GM12864 (cell line): ENCODE data around the gene CDX2.

Experiments
- DNase-seq: peaks from one replicate; pipeline ENCODE4 v3.0.0-alpha.2; 2011; ENCODE audit warnings: low read depth
- H3K4me3 ChIP-seq: 2 replicates; pipeline ENCODE4 v1.5.1; 2011; ENCODE audit warnings: mild to moderate bottlenecking, low read depth, low read length, control low read depth
- TF ChIP-seq, protein P1 (sequence below): IDR thresholded peaks from 2 replicates; pipeline ENCODE4 v1.5.1; 2011; ENCODE audit warnings: low read depth, mild to moderate bottlenecking, moderate library complexity, low read length, control low read depth, inconsistent platforms; ENCODE audit errors: missing control alignments

Gene CDX2

DNA sequence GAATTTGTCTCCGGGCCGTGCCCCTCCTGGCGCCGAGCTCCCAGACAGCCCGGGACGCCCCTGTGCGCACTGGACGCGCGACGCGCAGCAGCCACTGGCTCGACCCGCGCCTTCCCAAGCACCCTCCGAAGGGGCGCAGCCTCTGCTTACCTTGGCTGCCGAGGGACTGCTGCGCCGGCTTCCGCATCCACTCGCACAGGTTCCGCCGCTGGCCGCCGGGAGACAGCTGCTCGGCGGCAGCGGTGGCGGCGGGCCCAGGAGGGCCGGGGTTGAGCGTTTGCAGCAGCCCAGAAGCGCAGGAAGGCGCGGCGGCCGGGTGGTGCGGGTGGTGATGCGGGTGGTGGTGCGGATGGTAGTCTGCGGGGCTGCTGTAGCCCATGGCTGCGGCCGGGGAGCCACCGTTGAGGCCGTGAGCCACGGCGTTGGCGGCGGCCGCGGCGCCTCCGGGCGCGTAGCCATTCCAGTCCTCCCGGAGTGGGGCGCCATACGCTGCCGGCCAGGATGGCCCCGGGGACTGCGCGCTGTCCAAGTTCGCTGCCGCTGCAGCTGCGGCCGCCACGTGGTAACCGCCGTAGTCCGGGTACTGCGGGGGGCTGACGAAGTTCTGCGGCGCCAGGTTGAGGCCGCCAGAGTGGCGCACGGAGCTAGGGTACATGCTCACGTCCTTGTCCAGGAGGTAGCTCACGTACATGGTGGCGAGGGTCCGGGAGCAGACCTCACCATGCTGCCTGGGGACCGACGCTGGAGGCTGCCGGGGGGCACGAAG, 616 bp downstream of the CDX2 start:
- TF ChIP-seq, protein P1, sequence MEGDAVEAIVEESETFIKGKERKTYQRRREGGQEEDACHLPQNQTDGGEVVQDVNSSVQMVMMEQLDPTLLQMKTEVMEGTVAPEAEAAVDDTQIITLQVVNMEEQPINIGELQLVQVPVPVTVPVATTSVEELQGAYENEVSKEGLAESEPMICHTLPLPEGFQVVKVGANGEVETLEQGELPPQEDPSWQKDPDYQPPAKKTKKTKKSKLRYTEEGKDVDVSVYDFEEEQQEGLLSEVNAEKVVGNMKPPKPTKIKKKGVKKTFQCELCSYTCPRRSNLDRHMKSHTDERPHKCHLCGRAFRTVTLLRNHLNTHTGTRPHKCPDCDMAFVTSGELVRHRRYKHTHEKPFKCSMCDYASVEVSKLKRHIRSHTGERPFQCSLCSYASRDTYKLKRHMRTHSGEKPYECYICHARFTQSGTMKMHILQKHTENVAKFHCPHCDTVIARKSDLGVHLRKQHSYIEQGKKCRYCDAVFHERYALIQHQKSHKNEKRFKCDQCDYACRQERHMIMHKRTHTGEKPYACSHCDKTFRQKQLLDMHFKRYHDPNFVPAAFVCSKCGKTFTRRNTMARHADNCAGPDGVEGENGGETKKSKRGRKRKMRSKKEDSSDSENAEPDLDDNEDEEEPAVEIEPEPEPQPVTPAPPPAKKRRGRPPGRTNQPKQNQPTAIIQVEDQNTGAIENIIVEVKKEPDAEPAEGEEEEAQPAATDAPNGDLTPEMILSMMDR: no peak
- no peak overlapping the region for H3K4me3 ChIP-seq

DNA sequence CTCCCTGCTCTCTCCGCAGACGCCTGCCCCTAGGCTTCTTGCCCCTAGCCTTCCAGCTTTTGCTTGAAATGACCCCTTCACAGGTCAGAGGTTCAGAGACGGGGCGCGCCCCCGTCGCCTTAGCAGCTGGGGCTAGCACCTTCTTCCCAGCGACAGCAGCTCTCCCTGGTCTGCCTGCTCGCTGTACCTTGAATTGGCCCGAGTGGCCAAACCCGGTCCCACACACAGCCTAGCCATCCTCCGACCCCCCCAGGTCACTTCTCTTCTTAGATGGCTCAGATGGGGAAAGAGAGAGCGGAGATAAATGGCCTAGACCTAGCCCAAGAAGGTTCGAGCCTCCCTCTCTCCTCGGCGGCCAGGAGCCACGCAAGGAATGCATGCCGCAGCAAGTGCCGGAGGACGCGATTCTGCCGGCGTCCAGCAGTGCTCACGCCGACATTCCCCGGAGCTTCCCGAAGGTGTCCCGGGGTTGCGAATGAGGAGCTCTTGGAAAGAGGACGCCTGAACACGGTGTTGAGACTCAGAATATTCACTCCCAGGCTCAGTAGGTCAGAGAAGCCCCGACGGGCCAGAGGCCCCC, 1.3 kb downstream of the CDX2 start:
- no peak for DNase-seq
- TF ChIP-seq, protein P1: no peak
- no peak overlapping the region for H3K4me3 ChIP-seq

More for the DNA sequence above, 616 bp downstream of the CDX2 start:
- DNase-seq: no peak

DNA sequence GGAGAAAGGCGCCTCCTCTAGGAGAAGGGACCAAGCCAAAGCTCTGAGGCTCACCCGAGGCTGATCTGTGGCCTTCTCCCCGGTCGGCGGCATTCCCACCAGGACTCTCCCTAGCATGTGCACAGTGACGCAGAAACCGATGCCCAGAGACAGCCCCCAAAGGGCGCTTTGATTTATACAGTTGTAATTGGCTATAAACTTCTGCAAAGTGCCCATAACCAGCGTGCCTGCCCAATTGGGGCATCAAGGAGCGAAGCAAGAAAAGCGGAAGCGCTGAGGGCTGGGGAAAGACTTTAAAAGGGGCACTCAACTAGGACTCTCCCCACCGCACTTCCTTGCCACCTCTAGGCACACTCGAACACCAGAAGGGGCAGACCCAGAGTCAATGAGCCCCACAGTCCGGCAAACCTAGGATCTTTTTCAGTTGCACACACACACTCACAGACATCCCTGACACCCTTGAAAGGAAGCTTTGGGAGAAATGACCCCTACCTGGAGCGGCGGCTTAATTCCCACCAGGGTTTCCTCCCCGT, 1.8 kb downstream of the CDX2 start:
- TF ChIP-seq, protein P1: no peak
- DNase-seq: no peak
- H3K4me3 ChIP-seq: no peak overlapping the region

DNA sequence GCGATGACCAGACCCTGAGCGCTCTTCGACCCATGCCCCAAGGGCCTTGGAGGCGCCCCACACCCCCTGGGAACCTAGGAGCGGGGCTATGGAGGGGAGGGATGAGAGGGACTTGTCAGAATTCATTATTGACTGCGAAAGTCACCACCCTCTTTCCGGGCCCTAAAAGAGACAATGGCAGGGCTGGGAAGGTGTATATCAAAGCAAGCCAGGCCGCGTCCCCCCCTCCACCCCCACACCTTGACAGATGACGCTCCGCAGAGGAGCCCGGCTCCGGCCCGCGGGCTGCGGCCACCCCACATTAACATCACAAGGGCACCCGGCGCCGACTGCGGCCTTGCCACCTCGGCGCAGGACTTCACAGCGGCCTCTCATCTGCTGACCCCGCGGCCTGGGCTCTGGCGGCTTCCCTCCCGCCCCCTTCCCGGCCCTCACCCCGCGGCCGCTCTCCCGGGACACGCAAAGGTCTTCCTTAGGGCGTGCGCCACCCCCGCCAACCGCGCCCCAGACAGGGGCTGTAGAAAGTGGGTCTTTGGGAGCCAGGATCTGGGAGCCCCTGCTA, 2.4 kb downstream of the CDX2 start:
- TF ChIP-seq, protein P1: no peak
- no peak overlapping the region for H3K4me3 ChIP-seq
- DNase-seq: no peak

DNA sequence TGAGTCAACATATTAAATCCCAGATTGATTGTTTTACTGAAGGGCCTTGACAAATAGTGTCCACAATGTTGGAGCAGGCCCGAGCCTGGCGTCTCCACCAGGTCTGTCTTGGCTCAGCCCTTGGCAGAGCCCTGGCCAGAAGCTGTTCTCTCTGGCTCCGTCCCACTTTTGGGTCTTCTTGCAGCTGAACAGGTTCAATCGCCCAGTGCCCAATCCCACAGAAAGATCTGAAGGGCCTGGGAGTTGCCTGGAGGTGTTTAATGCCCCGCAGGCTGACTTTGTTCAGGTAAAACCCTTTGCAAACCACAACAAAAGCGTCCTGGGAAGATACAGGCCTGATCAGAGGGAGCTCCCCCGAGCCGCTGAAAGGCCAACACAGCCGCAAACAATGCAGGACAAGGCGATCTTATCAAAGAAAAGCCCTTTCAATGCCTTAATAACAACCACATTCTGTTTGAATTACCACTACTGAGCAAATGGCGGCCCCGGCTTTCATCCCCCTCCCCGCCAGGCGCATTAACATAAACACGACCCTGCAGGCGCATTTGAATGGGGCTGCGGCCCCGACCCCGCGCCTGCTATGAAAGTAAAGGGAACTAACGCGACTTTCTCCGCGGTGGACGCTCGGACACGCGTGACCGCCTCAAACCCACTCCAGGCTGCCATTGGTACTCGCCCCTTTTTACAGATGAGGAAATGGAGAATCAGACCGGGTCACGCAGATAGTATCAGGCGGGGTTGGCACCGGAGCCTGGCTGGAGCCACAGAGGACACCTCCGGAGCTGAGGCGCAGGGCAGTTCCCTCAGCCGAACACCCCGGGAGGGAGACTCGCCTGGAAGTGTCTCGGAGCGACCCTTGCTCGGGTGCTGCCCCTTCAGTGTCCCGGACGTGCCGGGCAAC, 3.1 kb downstream of the CDX2 start:
- H3K4me3 ChIP-seq: no peak overlapping the region
- TF ChIP-seq, protein P1: no peak

DNA sequence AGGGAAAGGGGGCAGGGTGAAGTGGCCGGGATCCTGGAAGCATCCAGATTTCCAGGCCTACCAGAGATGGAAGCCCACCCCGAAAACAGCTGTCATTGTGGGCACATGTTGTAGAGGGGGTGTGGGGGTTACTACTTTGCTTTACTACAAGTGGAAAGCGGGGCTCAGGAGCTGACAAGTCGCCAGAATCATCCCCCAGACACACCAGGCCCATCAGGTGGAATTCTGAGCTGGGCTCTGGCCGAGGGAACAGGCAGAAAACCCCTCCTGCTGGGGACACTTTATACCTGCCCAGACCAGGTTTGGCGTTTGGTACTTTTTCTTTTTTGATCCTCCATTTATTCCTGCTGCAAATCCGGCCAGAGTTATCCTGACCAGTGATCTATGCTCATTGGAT, 3.8 kb downstream of the CDX2 start:
- no peak for DNase-seq

More for the DNA sequence above, 3.1 kb downstream of the CDX2 start:
- no peak for DNase-seq

More for the DNA sequence above, 3.8 kb downstream of the CDX2 start:
- TF ChIP-seq, protein P1: no peak
- H3K4me3 ChIP-seq: no peak overlapping the region
